OCI-LY3 (cell line): ENCODE results near the gene HDAC4.

Experiments
- H2AFZ ChIP-seq: fragments of 200-600, 300-600 bp; shearing (Covaris generic); 2 replicates; pipeline ENCODE4 v1.6.0; 2014; ENCODE audit warnings: antibody characterized with exemption, low read depth, low read length
- H3K27ac ChIP-seq: fragments of 200-600, 300-600 bp; sonication (generic); 2 replicates; pipeline ENCODE4 v1.5.1; 2014; ENCODE audit warnings: mild to moderate bottlenecking, low read length, moderate library complexity, mixed read lengths
- H3K27me3 ChIP-seq: fragments of 200-600, 300-600 bp; sonication (generic); 2 replicates; pipeline ENCODE4 v1.6.1; 2014; ENCODE audit warnings: low read depth, low read length, mixed read lengths
- H3K36me3 ChIP-seq: fragments of 200-600, 300-600 bp; sonication (generic); replicated peaks from 2 replicates; pipeline ENCODE3; 2014; ENCODE audit warnings: low read depth, low read length, mixed read lengths
- H3K4me1 ChIP-seq: fragments of 300-600, 200-600 bp; sonication (generic); 2 replicates; pipeline ENCODE4 v1.6.1; 2014; ENCODE audit warnings: low read length, mixed read lengths
- H3K4me2 ChIP-seq: fragments of 200-600, 300-600 bp; sonication (generic); 2 replicates; pipeline ENCODE4 v1.6.1; 2014; ENCODE audit warnings: low read length, mixed read lengths
- H3K4me3 ChIP-seq: fragments of 300-600, 200-600 bp; sonication (generic); 2 replicates; pipeline ENCODE4 v1.5.1; 2014; ENCODE audit warnings: antibody characterized with exemption, mild to moderate bottlenecking, low read length, moderate library complexity
- H3K79me2 ChIP-seq: fragments of 300-600, 200-600 bp; shearing (Covaris generic); 2 replicates; pipeline ENCODE4 v1.6.1; 2014; ENCODE audit warnings: mild to moderate bottlenecking, low read length, mixed read lengths
- H3K9ac ChIP-seq: fragments of 300-600, 200-600 bp; shearing (Covaris generic); 2 replicates; pipeline ENCODE4 v1.6.0; 2014; ENCODE audit warnings: mild to moderate bottlenecking, low read length, moderate library complexity
- H3K9me3 ChIP-seq: fragments of 200-600, 300-600 bp; shearing (Covaris generic); 2 replicates; pipeline ENCODE4 v1.6.1; 2014; ENCODE audit warnings: low read length, mixed read lengths; ENCODE audit not compliant: insufficient read depth
- H4K20me1 ChIP-seq: fragments of 200-600, 300-600 bp; sonication (generic); 2 replicates; pipeline ENCODE4 v1.6.1; 2016; ENCODE audit warnings: low read length, mixed read lengths; ENCODE audit not compliant: insufficient read depth
- EZH2phosphoT487 ChIP-seq: fragments of 200-600 bp; shearing (Covaris generic); IDR thresholded peaks from 2 replicates; pipeline ENCODE4 v1.6.1; 2018; ENCODE audit warnings: antibody characterized with exemption, mixed run types, low read depth
- TF ChIP-seq, protein P1 (sequence below): fragments of 200-600, 300-600 bp; sonication (generic); IDR thresholded peaks from 2 replicates; pipeline ENCODE4 v1.5.1; 2014; ENCODE audit warnings: antibody characterized with exemption, low read length, low read depth

The HDAC4 gene

DNA sequence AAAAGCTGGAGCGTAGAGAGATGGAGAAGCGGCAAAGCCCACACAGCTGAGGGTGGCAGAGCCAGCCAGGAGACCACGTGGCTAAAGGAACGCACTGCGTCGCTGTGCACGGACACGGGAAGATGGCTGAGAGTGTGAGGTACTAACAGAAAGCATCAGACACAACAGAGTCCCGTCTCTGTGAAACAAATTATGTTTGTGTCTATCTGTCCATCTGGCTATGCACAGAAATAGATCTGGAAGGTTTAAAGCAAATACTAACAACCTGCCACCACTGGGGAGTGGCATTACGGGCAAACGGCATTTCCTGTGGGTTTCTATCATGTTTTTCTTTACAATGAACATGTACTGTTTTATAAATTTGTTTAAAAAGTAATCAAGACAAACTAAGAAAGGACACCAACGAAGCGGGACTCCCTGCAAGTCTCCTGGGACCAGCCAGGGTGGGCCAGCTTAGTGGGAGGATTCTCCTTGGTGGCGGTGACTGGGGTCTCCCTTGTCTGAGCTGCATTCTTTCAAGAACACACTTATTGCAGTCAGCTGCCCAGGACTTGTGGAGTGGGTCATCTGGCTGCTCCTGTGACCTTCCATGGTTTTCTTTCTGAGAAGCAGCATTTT lies 290.8 kb downstream of the HDAC4 start:
- H3K79me2 ChIP-seq, result no peaks in the 10 kb centered on the region
- no peaks in the 10 kb centered on the region for H3K36me3 ChIP-seq
- no peak overlapping the region for H2AFZ ChIP-seq
- H3K4me2 ChIP-seq, result no peak overlapping the region
- H3K9ac ChIP-seq, result no peak overlapping the region
- H3K9me3 ChIP-seq, result no peaks in the 10 kb centered on the region
- no peak for TF ChIP-seq EZH2phosphoT487
- TF ChIP-seq, protein P1, sequence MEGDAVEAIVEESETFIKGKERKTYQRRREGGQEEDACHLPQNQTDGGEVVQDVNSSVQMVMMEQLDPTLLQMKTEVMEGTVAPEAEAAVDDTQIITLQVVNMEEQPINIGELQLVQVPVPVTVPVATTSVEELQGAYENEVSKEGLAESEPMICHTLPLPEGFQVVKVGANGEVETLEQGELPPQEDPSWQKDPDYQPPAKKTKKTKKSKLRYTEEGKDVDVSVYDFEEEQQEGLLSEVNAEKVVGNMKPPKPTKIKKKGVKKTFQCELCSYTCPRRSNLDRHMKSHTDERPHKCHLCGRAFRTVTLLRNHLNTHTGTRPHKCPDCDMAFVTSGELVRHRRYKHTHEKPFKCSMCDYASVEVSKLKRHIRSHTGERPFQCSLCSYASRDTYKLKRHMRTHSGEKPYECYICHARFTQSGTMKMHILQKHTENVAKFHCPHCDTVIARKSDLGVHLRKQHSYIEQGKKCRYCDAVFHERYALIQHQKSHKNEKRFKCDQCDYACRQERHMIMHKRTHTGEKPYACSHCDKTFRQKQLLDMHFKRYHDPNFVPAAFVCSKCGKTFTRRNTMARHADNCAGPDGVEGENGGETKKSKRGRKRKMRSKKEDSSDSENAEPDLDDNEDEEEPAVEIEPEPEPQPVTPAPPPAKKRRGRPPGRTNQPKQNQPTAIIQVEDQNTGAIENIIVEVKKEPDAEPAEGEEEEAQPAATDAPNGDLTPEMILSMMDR, result no peak
- H3K27me3 ChIP-seq, result no peaks in the 10 kb centered on the region
- no peak overlapping the region for H3K27ac ChIP-seq
- H3K4me3 ChIP-seq, result no peak overlapping the region
- no peaks in the 10 kb centered on the region for H4K20me1 ChIP-seq
- no peaks in the 10 kb centered on the region for H3K4me1 ChIP-seq

DNA sequence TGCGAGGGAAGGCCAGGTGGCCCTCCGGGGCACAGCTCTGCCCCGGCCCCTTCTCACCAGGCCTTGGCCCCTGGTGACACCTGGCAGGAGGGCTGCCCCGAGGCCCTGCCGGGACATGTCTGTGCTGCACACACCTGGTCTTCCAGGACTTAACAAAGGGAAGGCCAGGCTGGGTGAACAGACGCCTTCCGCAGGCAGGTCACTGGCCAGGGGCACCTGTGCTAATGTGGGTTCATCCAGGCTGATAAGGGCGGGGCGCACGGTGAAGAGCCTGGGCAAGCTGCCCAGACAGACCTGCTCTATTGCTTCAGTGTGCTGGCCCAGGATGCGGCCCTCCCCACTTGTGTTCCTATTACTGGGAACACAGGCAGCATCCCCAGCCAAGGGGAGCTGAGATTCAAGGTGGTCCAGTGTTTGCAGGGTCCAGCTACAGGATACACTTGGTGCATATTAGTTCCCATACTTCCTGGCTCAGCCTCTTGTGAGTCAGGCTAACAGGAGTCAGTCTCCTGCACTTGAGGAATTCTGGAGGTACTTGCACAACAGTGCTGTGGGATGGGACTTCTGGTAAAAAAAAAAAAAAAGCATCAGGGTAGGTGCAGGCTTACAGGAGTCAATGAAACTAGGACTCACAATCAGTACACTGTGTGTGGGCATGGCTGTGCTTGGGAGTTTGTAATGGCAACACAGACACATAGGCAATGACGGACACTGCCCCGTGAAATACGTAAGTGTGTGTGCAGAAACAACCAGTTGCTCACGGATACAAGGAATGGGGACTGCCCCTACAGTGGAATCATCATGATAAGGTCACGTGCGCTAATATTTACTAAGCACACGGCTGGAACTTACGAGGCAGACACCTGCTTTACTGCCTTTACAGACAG lies 291.5 kb downstream of the HDAC4 start:
- Histone ChIP-seq H2AFZ (no peak overlapping the region), H3K9ac (no peak overlapping the region), H3K27ac (no peak overlapping the region), H3K36me3 (no peaks in the 10 kb centered on the region), H3K79me2 (no peaks in the 10 kb centered on the region), H3K9me3 (no peaks in the 10 kb centered on the region), H3K27me3 (no peaks in the 10 kb centered on the region), H3K4me1 (no peaks in the 10 kb centered on the region), H4K20me1 (no peaks in the 10 kb centered on the region), H3K4me2 (no peak overlapping the region), H3K4me3 (no peak overlapping the region)
- TF ChIP-seq, protein P1, result no peak

- Histone ChIP-seq H4K20me1 (no peaks in the 10 kb centered on the region), H3K27ac (no peak overlapping the region), H3K9me3 (no peaks in the 10 kb centered on the region), H2AFZ (no peak overlapping the region), H3K9ac (no peak overlapping the region), H3K36me3 (no peaks in the 10 kb centered on the region), H3K4me2 (no peak overlapping the region), H3K27me3 (no peaks in the 10 kb centered on the region), H3K4me1 (no peaks in the 10 kb centered on the region), H3K4me3 (no peak overlapping the region), H3K79me2 (no peaks in the 10 kb centered on the region)
- no peak for TF ChIP-seq EZH2phosphoT487
- TF ChIP-seq, protein P1, result no peak
Measured at GRCh38 chr2:239108459-239108858, 292.4 kb downstream of the HDAC4 start.

- TF ChIP-seq EZH2phosphoT487, result no peak
- TF ChIP-seq, protein P1, result no peak
- no peak overlapping the region for H2AFZ ChIP-seq
- H3K9me3 ChIP-seq, result no peaks in the 10 kb centered on the region
- H3K4me2 ChIP-seq, result no peak overlapping the region
- no peaks in the 10 kb centered on the region for H3K79me2 ChIP-seq
- no peaks in the 10 kb centered on the region for H3K4me1 ChIP-seq
- H4K20me1 ChIP-seq, result no peaks in the 10 kb centered on the region
- no peak overlapping the region for H3K27ac ChIP-seq
- H3K27me3 ChIP-seq, result no peaks in the 10 kb centered on the region
- no peaks in the 10 kb centered on the region for H3K36me3 ChIP-seq
- no peak overlapping the region for H3K9ac ChIP-seq
- no peak overlapping the region for H3K4me3 ChIP-seq
Measured at GRCh38 chr2:239107936-239108335, 292.9 kb downstream of the HDAC4 start.
